Prostate gland (tissue), 2 donors: Measurements from ENCODE around the gene ATP13A2. TPM values are rescaled to one million over a fixed set of nuclear protein-coding genes. Genes with fewer than 3 reads are reported as not detected.

Experiments
- DNase-seq: peaks from one replicate; pipeline ENCODE4 v3.0.0-alpha.2; 2019; ENCODE audit warnings: low spot score
- H3K27ac ChIP-seq, 2 donors: fragments of 200-600 bp; sonication (generic); 2 replicates each; pipeline ENCODE4 v1.5.1; 2017 to 2019
- H3K27me3 ChIP-seq: fragments of 200-600 bp; sonication (generic); replicated peaks from 2 replicates; pipeline ENCODE4 v1.5.1; 2019; ENCODE audit not compliant: insufficient read depth
- H3K36me3 ChIP-seq, 2 donors: fragments of 200-600 bp; sonication (generic); 1 replicate in 1 of 2; 2 replicates in 1 of 2; pipeline versions ENCODE4 v1.5.1 to v1.8.1; 2017 to 2019
- H3K4me1 ChIP-seq: fragments of 200-600 bp; sonication (generic); replicated peaks from 2 replicates; pipeline ENCODE4 v1.5.1; 2019
- H3K4me3 ChIP-seq, 2 donors: fragments of 200-600 bp; sonication (generic); 2 replicates each; pipeline ENCODE4 v1.5.1; 2017 to 2019
- H3K9me3 ChIP-seq: fragments of 200-600 bp; sonication (generic); 2 replicates; pipeline ENCODE4 v1.5.1; 2017
- CTCF ChIP-seq, 4 experiments: fragments of 200-600 bp in 2 of 4; fragments of 450-650 bp in 2 of 4; sonication (generic) in 2 of 4; IDR thresholded peaks; 1 replicate in 3 of 4; 2 replicates in 1 of 4; pipeline ENCODE4 v1.5.1; 2016 to 2019; ENCODE audit warnings: antibody characterized with exemption in 4 of 4, mild to moderate bottlenecking in 2 of 4, moderate library complexity in 2 of 4
- POLR2A ChIP-seq: fragments of 450-650 bp; IDR thresholded peaks from one replicate; pipeline ENCODE4 v1.6.1; 2016; ENCODE audit warnings: antibody characterized with exemption, mild to moderate bottlenecking
- POLR2AphosphoS5 ChIP-seq: sonication (generic); formaldehyde crosslinking; IDR thresholded peaks from one replicate; pipeline ENCODE4 v1.6.1; 2017; ENCODE audit warnings: antibody characterized with exemption
- WGBS: methylation state at CpG from one replicate; pipeline ENCODE4 v1.1.5; 2018; 5-methylcytosine and 5-hydroxymethylcytosine counted together
- intact Hi-C: fragments of 100-400 bp; cut with DNase I; formaldehyde crosslinking; loops from one replicate; pipeline ENCODE4 v1.14.2; 2022
- total RNA-seq, 2 donors: library from RNA; depleted of rRNA; stranded (reverse); fragments of >200 nt; gene quantifications; one replicate each; pipeline ENCODE4 v1.1.0, GENCODE V29; 2016

Gene ATP13A2
- total RNA-seq, 2 donors from 2014 or later = 45.4 to 47.9 TPM

- no peak overlapping the region for H3K27ac ChIP-seq
- H3K27me3 ChIP-seq = no peaks in the 10 kb centered on the region
- H3K9me3 ChIP-seq = no peaks in the 10 kb centered on the region
- TF ChIP-seq POLR2AphosphoS5 (no peak), CTCF (IDR thresholded peaks at IDR 0.05) (no peak), POLR2A (no peak)
- H3K36me3 ChIP-seq = no peaks in the 10 kb centered on the region
- intact Hi-C loops = no loop called here
- DNase-seq = no peak
- WGBS = 93% methylated on average over 4 of the region's 4 CpGs
- H3K4me1 ChIP-seq = no peaks in the 10 kb centered on the region
- H3K4me3 ChIP-seq = no peak overlapping the region
These were observed 28.1 kb downstream of the ATP13A2 start for GRCh38 chr1:16983649-16984048.

- no peak for DNase-seq
- no peaks in the 10 kb centered on the region for H3K27me3 ChIP-seq
- no peaks in the 10 kb centered on the region for H3K4me1 ChIP-seq
- 87% methylated on average over 11 of the region's 11 CpGs for WGBS
- H3K9me3 ChIP-seq = no peaks in the 10 kb centered on the region
- H3K4me3 ChIP-seq = no peak overlapping the region
- H3K27ac ChIP-seq = no peak overlapping the region
- no peak for TF ChIP-seq CTCF (IDR thresholded peaks at IDR 0.05)
- TF ChIP-seq POLR2A = no peak
- no peak for TF ChIP-seq POLR2AphosphoS5
- H3K36me3 ChIP-seq = no peaks in the 10 kb centered on the region
- intact Hi-C loops = no loop called here
These were observed 28.8 kb downstream of the ATP13A2 start for GRCh38 chr1:16982902-16983301.

GRCh38 chr1:16981269-16981849 is 30.4 kb downstream of the ATP13A2 start:
- 92% methylated on average over 10 of the region's 10 CpGs for WGBS
- Histone ChIP-seq H3K27me3 (no peaks in the 10 kb centered on the region), H3K36me3 (no peaks in the 10 kb centered on the region), H3K4me3 (no peak overlapping the region), H3K4me1 (no peaks in the 10 kb centered on the region), H3K27ac (no peak overlapping the region), H3K9me3 (no peaks in the 10 kb centered on the region)
- TF ChIP-seq POLR2A (no peak), CTCF (IDR thresholded peaks at IDR 0.05) (no peak)
- intact Hi-C loops = no loop called here
- DNase-seq = no peak

GRCh38 chr1:16980473-16981268 is 31.1 kb downstream of the ATP13A2 start, which contains the start of gene MFAP2:
TSS of gene MFAP2 (minus strand) at chr1:16980620. CDS start at chr1:16978273, 2,347 bp downstream.
- Histone ChIP-seq H3K9me3 (no peaks in the 10 kb centered on the region), H3K36me3 (no peaks in the 10 kb centered on the region), H3K4me3 (peak within 1 kb of the TSS; percentile 31 to 37), H3K27ac (peak within 1 kb of the TSS; percentile 61 to 74), H3K4me1 (no peaks in the 10 kb centered on the region), H3K27me3 (no peaks in the 10 kb centered on the region)
- intact Hi-C loops = no loop called here
- TF ChIP-seq CTCF (IDR thresholded peaks at IDR 0.05) (no peak), POLR2AphosphoS5 (no peak), POLR2A (no peak)
- DNase-seq = no peak
- 6% methylated on average over 52 of the region's 53 CpGs for WGBS
